Activated CD4-positive, alpha-beta T cell treated with anti-CD3 and anti-CD28 coated beads, Interleukin-10, Interleukin-2, amounts not matched to agents 100 ng/mL and 50 ng/mL, durations not matched to agents 16 hours and 8 hours (primary cell): ENCODE measurements around the gene NEK8.
A peak's percentile ranks its signal among the peaks of the same experiment; 100 is the strongest.

Experiments
- DNase-seq: peaks from one replicate; pipeline ENCODE4 v3.0.0-alpha.2; 2020

NEK8 gene

GRCh38 chr17:28728364-28729200 is at the start of gene NEK8:
Gene NEK8, plus strand, starts transcription at chr17:28728788. Its CDS starts 26 bp downstream, at chr17:28728814.
- DNase-seq: peak; percentile 98

GRCh38 chr17:28682655-28683054 is 45.9 kb upstream of the NEK8 start:
- no peak for DNase-seq

- no peak for DNase-seq
Measured at GRCh38 chr17:28684963-28685362, 43.6 kb upstream of the NEK8 start.

- no peak for DNase-seq
Measured at GRCh38 chr17:28685366-28685765, 43.2 kb upstream of the NEK8 start.

GRCh38 chr17:28686296-28686695 is 42.3 kb upstream of the NEK8 start:
- DNase-seq: no peak

GRCh38 chr17:28688481-28688880 is 40.1 kb upstream of the NEK8 start:
- no peak for DNase-seq

- no peak for DNase-seq
Measured at GRCh38 chr17:28689011-28689410, 39.6 kb upstream of the NEK8 start.

- no peak for DNase-seq
Measured at GRCh38 chr17:28693869-28694268, 34.7 kb upstream of the NEK8 start.

- DNase-seq: no peak
Measured at GRCh38 chr17:28698253-28698941, 30.2 kb upstream of the NEK8 start.

- no peak for DNase-seq
Measured at GRCh38 chr17:28700278-28700677, 28.3 kb upstream of the NEK8 start.

- DNase-seq: no peak
Measured at GRCh38 chr17:28700830-28701492, 27.6 kb upstream of the NEK8 start.

- no peak for DNase-seq
Measured at GRCh38 chr17:28702026-28702751, 26.4 kb upstream of the NEK8 start.

GRCh38 chr17:28702752-28703150 is 25.8 kb upstream of the NEK8 start:
- DNase-seq: no peak

- DNase-seq: no peak
Measured at GRCh38 chr17:28703552-28704218, 24.9 kb upstream of the NEK8 start.

GRCh38 chr17:28704219-28704858 is 24.2 kb upstream of the NEK8 start:
- no peak for DNase-seq

GRCh38 chr17:28705074-28705659 is 23.4 kb upstream of the NEK8 start:
- DNase-seq: no peak

- no peak for DNase-seq
Measured at GRCh38 chr17:28705728-28706334, 22.8 kb upstream of the NEK8 start.

GRCh38 chr17:28706471-28707338 is 21.9 kb upstream of the NEK8 start:
- no peak for DNase-seq

- no peak for DNase-seq
Measured at GRCh38 chr17:28707339-28707720, 21.3 kb upstream of the NEK8 start.
